IPS DF 19.7 (cell line): ENCODE data around the gene CH25H.

Source experiments
- DNase-seq: peaks from one replicate; pipeline ENCODE4 v3.0.0-alpha.2; 2013; ENCODE audit warnings: low read depth, low spot score

CH25H gene

GRCh38 chr10:89233033-89233432 is 25.9 kb upstream of the CH25H start:
- DNase-seq = no peak

GRCh38 chr10:89228962-89229361 is 21.8 kb upstream of the CH25H start:
- DNase-seq = no peak

- no peak for DNase-seq
These were observed 21.0 kb upstream of the CH25H start for GRCh38 chr10:89228146-89228545.

- no peak for DNase-seq
These were observed 19.8 kb upstream of the CH25H start for GRCh38 chr10:89226891-89227290.

GRCh38 chr10:89224739-89225443 is 17.8 kb upstream of the CH25H start:
- DNase-seq = no peak

GRCh38 chr10:89221919-89222318 is 14.8 kb upstream of the CH25H start:
- no peak for DNase-seq

GRCh38 chr10:89219513-89220218 is 12.5 kb upstream of the CH25H start:
- DNase-seq = no peak

- no peak for DNase-seq
These were observed 10.2 kb upstream of the CH25H start for GRCh38 chr10:89217057-89217990.

GRCh38 chr10:89216056-89216455 is 8.9 kb upstream of the CH25H start:
- DNase-seq = no peak

- no peak for DNase-seq
These were observed 8.4 kb upstream of the CH25H start for GRCh38 chr10:89215511-89215910.

GRCh38 chr10:89214566-89215165 is 7.5 kb upstream of the CH25H start:
- DNase-seq = no peak

- DNase-seq = no peak
These were observed 6.2 kb upstream of the CH25H start for GRCh38 chr10:89213191-89213808.

GRCh38 chr10:89210794-89211425 is 3.8 kb upstream of the CH25H start:
- DNase-seq = no peak

GRCh38 chr10:89209718-89210117 is 2.6 kb upstream of the CH25H start:
- DNase-seq = no peak

- peak; percentile 45 for DNase-seq
These were observed 859 bp upstream of the CH25H start for GRCh38 chr10:89207801-89208551.

- DNase-seq = no peak
These were observed 526 bp downstream of the CH25H start for GRCh38 chr10:89206402-89207180.

GRCh38 chr10:89204621-89205185 is 2.4 kb downstream of the CH25H start:
- DNase-seq = no peak

- DNase-seq = no peak
These were observed 3.9 kb downstream of the CH25H start for GRCh38 chr10:89203237-89203636.

- no peak for DNase-seq
These were observed 5.1 kb downstream of the CH25H start for GRCh38 chr10:89202033-89202425.
